CD4-positive, alpha-beta T cell treated with Interleukin-12 subunit alpha and Interleukin-12 subunit beta, for 1 hour (primary cell): Measurements from ENCODE around the gene UBE2J1.
A peak's percentile ranks its signal among the peaks of the same experiment; 100 is the strongest.
"Not testable (repeated sequence)": the region's sequence is repeated elsewhere in the genome, so short reads cannot be mapped to it uniquely, and the experiment has no call there.

Source experiments
- DNase-seq: peaks from one replicate; pipeline ENCODE4 v3.0.0-alpha.2; 2020

The UBE2J1 gene

DNA sequence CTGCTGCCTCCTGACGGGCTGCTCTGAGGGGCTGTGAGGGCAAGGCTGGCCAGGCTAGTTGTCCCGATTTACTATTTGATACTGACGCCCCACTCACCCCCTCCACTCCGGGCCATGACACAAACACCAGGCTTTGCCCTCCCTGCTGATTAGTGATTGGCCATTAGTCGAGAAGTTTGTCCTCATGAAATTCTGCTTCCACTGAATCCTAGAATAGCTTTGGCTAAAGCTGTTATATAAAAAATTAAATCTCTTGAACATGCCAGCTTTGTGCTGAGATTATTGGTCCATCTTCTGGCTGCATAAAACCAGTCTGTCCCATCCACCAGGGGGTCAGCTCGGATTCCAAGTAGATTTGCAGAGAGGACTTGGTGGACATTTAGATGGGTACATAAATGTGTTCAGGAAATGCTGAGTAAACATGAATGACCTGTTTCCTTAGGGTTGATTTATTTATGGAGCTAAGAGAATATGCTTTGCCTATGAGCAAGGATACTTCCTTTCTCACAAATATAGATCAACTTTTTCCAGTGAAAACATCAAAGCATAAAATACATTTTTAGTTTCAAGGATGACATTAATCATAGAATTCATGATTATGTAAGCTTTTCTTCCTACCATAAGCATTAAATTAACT, 37.2 kb downstream of the UBE2J1 start, which contains the start of gene GABRR2:
Gene GABRR2, minus strand, starts transcription at position 51 of the 637 bp plus-strand sequence. CDS start 134 bp downstream, outside the sequence.
- no peak for DNase-seq

GRCh38 chr6:89314692-89315091, 37.8 kb downstream of the UBE2J1 start:
- DNase-seq, result no peak

DNA sequence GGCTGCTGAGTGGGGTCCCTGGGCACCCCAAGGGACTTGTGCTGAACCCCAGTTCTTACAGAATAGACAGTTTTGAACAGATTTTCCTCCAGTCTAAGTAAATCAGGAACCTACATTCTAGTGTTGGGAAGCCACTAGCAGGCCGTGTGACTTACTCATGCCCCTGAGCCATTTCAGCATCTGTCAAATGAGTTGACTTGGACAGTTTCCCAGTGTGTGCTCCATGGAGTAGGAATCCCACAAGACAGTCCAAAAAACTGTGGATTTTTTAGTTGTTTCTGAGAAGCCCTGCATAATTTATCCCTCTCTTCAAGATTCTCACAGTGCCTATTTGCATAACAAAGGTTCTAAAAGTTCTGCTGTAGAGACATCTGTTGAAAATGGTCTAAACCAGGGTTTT, 39.5 kb downstream of the UBE2J1 start:
- no peak for DNase-seq

- no peak for DNase-seq
These were observed 40.5 kb downstream of the UBE2J1 start for GRCh38 chr6:89311853-89312531.

DNA sequence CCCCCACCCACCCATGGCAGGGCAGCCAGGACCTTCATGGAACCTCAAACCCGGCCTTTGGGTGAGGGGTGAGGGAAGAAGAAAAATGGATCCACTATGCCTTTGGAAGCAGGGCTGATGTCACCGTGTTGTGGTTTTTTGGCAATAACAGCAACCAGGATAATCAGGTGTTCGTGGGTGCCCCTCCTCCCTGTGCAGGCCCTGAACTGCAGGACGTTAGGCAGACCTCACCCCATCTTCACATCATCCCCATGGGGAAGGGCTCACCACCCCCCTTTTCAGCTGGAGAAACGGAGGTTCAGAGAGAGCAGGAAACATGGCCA, 41.0 kb downstream of the UBE2J1 start:
- DNase-seq, result no peak

DNA sequence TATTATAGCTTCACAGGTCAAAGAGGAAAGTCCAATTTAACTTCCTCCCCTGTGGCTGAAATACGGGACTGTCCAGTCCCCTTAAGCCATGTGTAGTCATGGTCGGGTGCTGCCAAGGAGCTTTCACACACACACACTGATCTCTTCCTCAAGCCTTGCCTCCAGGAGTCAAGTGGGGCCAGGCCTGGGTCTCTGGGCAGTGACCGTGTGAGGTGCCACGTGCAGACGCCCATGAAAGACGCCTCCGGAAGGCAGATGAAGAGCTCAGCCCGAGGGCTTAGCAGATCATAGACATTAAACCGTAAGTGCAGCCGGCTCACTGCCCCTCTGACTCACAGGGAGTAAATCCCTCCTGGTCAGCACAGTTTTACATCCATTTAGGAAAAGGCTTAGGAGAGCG, 41.6 kb downstream of the UBE2J1 start:
- no peak for DNase-seq

- DNase-seq, result no peak
These were observed 43.8 kb downstream of the UBE2J1 start for GRCh38 chr6:89308525-89309395.

GRCh38 chr6:89304517-89304916, 48.0 kb downstream of the UBE2J1 start:
- DNase-seq, result not testable (repeated sequence)

- no peak for DNase-seq
These were observed 49.6 kb downstream of the UBE2J1 start for GRCh38 chr6:89302936-89303335.

- no peak for DNase-seq
These were observed 50.2 kb downstream of the UBE2J1 start for GRCh38 chr6:89302195-89302770.

- DNase-seq, result no peak
These were observed 50.8 kb downstream of the UBE2J1 start for GRCh38 chr6:89301586-89302194.

DNA sequence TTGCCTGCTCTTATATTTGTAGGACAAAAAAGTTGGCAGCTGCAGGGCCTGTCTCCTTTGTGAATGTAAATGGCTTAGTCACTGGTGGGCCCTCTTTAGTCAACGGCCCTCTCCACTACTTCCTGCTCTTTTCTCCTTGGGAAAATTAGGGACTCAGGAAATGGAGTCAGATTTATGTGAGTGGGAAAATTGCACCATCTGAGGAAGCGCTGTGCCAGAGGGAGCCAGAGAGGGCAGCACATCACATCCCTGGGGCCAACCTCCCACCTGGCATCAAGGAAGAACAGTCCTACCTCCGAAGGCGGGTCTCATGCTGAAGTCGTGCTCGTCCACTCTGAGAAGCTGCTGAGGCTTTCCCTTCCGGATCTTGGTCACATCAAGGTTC, 53.1 kb downstream of the UBE2J1 start:
- no peak for DNase-seq

DNA sequence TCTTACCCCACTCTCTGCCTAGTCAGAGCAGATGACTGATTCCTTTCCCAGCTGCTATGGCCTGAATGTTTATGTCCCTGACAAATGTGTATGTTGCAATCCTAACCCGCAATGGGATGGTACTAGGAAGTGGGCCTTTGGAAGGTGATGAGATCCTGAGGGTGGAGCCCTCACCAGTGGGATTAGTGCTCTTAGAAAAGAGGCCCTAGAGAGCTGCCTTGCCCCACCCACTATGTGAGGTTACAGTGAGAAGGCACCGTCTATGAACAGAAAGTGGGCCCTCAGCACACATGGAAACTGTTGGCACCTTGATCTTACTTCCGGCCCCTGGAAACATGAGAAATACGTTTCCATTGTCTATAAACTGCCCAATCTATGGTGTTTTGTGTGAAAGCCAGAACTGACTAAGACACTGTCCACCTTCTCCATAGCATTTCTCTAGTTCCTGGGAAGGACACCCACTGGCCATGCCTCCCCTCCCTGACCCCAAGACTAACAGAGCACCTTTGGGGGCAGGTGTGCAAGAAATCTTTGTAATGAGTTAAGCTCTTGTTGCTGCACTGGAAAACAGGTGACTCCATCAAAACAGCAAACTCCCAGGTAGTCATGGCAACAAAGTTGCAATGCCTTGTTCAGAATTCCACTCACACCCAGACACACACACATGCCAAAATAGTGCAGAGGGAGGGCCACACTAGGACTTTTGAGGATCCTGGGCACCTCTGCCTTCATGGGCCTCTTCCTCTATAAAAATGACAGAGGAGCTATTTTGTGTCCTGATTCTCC, 53.6 kb downstream of the UBE2J1 start:
- DNase-seq, result peak; percentile 52

GRCh38 chr6:89297695-89298351, 54.7 kb downstream of the UBE2J1 start:
- DNase-seq, result peak; percentile 64

DNA sequence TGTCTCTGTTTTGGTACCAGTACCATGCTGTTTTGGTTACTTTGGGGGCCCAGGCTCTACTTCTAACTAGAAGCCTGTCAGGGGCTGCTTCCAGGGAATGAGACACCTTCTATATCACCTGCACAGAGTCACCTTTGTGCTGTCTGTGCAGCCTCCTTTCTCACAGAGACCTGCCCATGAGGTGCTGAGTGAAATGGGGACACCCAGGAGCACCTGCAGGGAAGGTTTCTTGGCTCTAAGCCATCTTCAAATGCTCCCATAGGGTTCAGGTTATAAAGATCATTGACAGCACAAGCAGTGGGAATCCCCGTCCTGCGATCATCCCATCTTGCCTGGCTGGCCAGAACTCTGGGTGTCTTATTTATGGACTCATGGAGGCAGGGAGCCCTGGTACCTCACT, 56.5 kb downstream of the UBE2J1 start:
- no peak for DNase-seq

GRCh38 chr6:89295116-89295515, 57.4 kb downstream of the UBE2J1 start:
- DNase-seq, result not testable (repeated sequence)

DNA sequence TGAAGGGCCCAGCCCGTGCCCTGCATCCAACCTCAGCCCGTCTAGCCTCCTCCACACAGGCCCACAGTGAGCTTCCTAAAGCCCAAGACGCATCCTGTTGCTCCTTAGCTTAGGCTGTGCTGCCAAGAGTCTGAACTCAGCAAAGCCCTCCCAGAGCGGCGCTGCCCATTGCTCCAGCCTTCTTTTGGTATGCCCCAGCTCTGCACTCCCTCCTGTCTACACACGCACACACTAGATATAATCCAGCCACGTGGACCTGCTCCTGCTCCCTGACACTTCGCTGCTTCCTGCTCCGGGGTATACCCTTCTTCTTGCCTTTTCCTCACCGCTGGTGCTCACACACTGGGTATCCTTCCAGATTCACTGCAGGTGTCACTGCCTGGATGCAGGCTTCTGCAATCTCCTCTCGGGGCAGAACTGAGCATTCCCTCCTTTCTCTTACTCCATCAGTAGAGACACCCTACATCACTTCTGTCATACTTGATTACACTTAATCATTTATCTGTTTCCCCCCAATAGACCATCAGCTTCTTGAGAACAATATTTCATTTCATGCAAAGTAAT, 61.2 kb downstream of the UBE2J1 start:
- DNase-seq, result no peak

GRCh38 chr6:89290401-89291155, 61.9 kb downstream of the UBE2J1 start:
- no peak for DNase-seq

GRCh38 chr6:89289710-89290109, 62.8 kb downstream of the UBE2J1 start:
- no peak for DNase-seq

DNA sequence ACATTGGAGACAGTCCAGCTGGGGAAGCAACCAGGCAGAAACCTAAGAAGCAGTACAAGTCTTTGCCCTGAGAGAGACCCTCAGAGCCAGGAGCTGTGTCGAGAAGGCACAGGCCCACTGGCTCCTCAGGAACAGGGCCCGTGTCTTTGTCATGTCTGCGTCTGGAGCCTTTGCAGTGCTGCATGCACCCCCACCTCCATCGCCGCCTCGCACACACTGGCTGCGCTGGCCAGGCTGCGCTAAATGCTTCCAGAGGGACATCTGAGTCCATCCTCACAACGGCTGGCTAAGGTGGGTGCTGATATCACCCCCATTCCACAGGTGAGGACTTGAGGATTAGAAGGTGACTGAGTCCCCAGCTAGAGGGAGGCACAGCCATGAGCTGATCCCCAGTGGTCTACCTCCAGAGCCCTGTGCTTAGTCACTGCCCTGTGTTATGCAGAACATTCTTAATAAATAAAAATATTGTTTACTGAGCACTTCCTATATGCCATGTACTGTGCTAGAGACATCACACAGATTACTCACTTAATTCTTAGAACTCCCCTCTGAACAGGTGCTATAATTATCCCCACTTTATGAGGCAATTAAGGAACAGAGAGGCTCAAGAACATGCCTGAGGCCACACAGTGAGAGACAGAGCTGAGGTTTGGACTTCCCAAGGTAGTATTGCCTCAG, 65.0 kb downstream of the UBE2J1 start:
- no peak for DNase-seq
